A673 (cell line): Measurements from ENCODE around the gene RPS6KA5.

Experiments
- CTCF ChIP-seq: fragments of 300-800, 200-600 bp; sonication (generic); conservative IDR thresholded peaks from 2 replicates; pipeline ENCODE4 v1.5.1; 2017; ENCODE audit warnings: low read depth, mild to moderate bottlenecking, antibody characterized with exemption, low read length, moderate library complexity, mixed read lengths
- EZH2 ChIP-seq: fragments of 200-600 bp; sonication (generic); IDR thresholded peaks from 2 replicates; pipeline ENCODE4 v1.6.1; 2017; ENCODE audit warnings: borderline replicate concordance, low read depth, mild to moderate bottlenecking, mixed read lengths, antibody characterized with exemption, low read length; ENCODE audit not compliant: poor library complexity, severe bottlenecking

- TF ChIP-seq CTCF (no peak), EZH2 (no peak)
Measured at GRCh38 chr14:91067186-91067585, 6.7 kb upstream of the RPS6KA5 start.
